ENCODE measurements around the gene COL5A1.

DNA sequence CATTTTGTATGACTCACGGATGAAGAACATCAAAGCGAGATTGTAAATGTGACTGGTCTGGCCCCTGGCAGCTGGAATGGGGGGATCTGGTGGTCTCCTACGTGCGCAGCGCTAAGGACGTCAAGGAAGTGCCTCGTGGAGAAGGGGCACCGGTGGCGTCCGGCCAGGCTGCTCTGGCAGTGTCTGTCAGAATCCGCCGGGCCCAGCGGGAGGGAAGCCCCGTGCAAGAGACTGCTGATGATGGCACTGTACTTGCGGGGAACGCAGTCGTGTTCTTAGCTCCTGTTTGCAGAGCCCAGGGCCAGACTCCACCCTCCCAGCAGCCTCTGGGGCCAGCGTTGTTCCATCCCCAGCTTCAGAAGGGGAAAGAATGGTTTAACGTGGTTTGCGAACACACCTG, 75.5 kb downstream of the COL5A1 start:
- TF ChIP-seq EZH2phosphoT487 (IDR thresholded peaks at IDR 0.05; ENCODE audit: insufficient read depth, low read depth) = no peak
- TF ChIP-seq EZH2 (IDR thresholded peaks at IDR 0.05; ENCODE audit: insufficient read depth, poor library complexity, severe bottlenecking) = no peak
